Fibroblast of lung (primary cell): ENCODE measurements around the gene MLLT10. TPM values are rescaled to one million over a fixed set of nuclear protein-coding genes. Genes with fewer than 3 reads are reported as not detected.

ENCODE experiments used
- DNase-seq, 2 donors: peaks; one replicate each; pipeline versions ENCODE4 v3.0.0 to v3.0.0-alpha.2; 2010; ENCODE audit warnings: low read depth in 2 of 2
- H2AFZ ChIP-seq: 2 replicates; pipeline ENCODE4 v1.5.1; 2012; ENCODE audit warnings: low read length, control low read depth, inconsistent platforms
- H3K27ac ChIP-seq: 2 replicates; pipeline ENCODE4 v1.5.1; 2011; ENCODE audit warnings: low read length, control low read depth; ENCODE audit not compliant: insufficient read depth
- H3K27me3 ChIP-seq: 2 replicates; pipeline ENCODE4 v1.5.1; 2011; ENCODE audit warnings: mild to moderate bottlenecking, low read length; ENCODE audit not compliant: control insufficient read depth, insufficient read depth
- H3K36me3 ChIP-seq: 2 replicates; pipeline ENCODE4 v1.5.1; 2011; ENCODE audit warnings: low read length; ENCODE audit not compliant: control insufficient read depth, insufficient read depth
- H3K4me1 ChIP-seq: 2 replicates; pipeline ENCODE4 v1.5.1; 2011; ENCODE audit warnings: low read length; ENCODE audit not compliant: control insufficient read depth, insufficient read depth; ENCODE audit errors: extremely low read depth
- H3K4me2 ChIP-seq: 2 replicates; pipeline ENCODE4 v1.5.1; 2011; ENCODE audit warnings: low read length, control low read depth; ENCODE audit not compliant: insufficient read depth; ENCODE audit errors: extremely low read depth
- H3K4me3 ChIP-seq, 4 experiments: fragments of 200-600 bp in 1 of 4; sonication (generic) in 1 of 4; replicated peaks in 1 of 4; 2 replicates each; pipeline ENCODE4 v1.5.1; 2011 to 2016; ENCODE audit warnings: low read length in 4 of 4, low read depth in 3 of 4, mild to moderate bottlenecking in 3 of 4, control low read depth in 2 of 4, inconsistent platforms in 1 of 4, mixed read lengths in 1 of 4; ENCODE audit not compliant: insufficient read depth in 1 of 4; ENCODE audit errors: control extremely low read depth in 1 of 4
- H3K79me2 ChIP-seq: 2 replicates; pipeline ENCODE4 v1.5.1; 2012; ENCODE audit warnings: mild to moderate bottlenecking, low read length, inconsistent platforms; ENCODE audit not compliant: control insufficient read depth, insufficient read depth
- H3K9ac ChIP-seq: 2 replicates; pipeline ENCODE4 v1.5.1; 2011; ENCODE audit warnings: mild to moderate bottlenecking, low read length, control low read depth; ENCODE audit not compliant: insufficient read depth
- H3K9me3 ChIP-seq: 2 replicates; pipeline ENCODE4 v1.5.1; 2012; ENCODE audit warnings: low read depth, low read length; ENCODE audit not compliant: control insufficient read depth, insufficient read depth
- H4K20me1 ChIP-seq: 2 replicates; pipeline ENCODE4 v1.5.1; 2011; ENCODE audit warnings: low read length; ENCODE audit not compliant: control insufficient read depth, insufficient read depth; ENCODE audit errors: extremely low read depth
- CTCF ChIP-seq, 2 donors: IDR thresholded peaks in 1 of 2; conservative IDR thresholded peaks in 1 of 2; 1 replicate in 1 of 2; 2 replicates in 1 of 2; pipeline ENCODE4 v1.5.1; 2011 to 2012; ENCODE audit warnings: low read length in 2 of 2, control low read depth in 1 of 2, inconsistent platforms in 1 of 2, low read depth in 1 of 2, mild to moderate bottlenecking in 1 of 2
- EZH2 ChIP-seq: IDR thresholded peaks from 2 replicates; pipeline ENCODE4 v1.5.1; 2012; ENCODE audit warnings: low read length, control low read depth, mild to moderate bottlenecking; ENCODE audit errors: missing control alignments
- polyA plus RNA-seq, 2 donors: library from polyadenylated mRNA; depleted of rRNA in 1 of 2; stranded (reverse) in 1 of 2; unstranded in 1 of 2; fragments of >200 nt; gene quantifications; 2 replicates each; pipeline ENCODE4 v1.2.1, GENCODE V29; 2011 to 2012; ENCODE audit warnings: missing spikeins in 1 of 2
- total RNA-seq: library from RNA; depleted of rRNA; stranded (reverse); fragments of >200 nt; gene quantifications from 2 replicates; pipeline ENCODE4 v1.2.1, GENCODE V29; 2014

The MLLT10 gene
- total and polyA plus RNA-seq, 2 donors (not counting 1 experiment from before 2014, with no cell fraction given), result 25.6 to 56.3 TPM

GRCh38 chr10:21507150-21507549, 26.9 kb upstream of the MLLT10 start:
- Histone ChIP-seq H3K9me3 (no peaks in the 10 kb centered on the region), H3K4me1 (no peaks in the 10 kb centered on the region), H3K4me2 (no peak overlapping the region), H3K27ac (no peak overlapping the region), H2AFZ (no peak overlapping the region), H4K20me1 (no peaks in the 10 kb centered on the region), H3K79me2 (no peaks in the 10 kb centered on the region), H3K27me3 (no peaks in the 10 kb centered on the region), H3K36me3 (no peaks in the 10 kb centered on the region), H3K9ac (no peak overlapping the region), H3K4me3 (no peak overlapping the region)
- no peak for DNase-seq
- TF ChIP-seq CTCF (conservative IDR thresholded peaks at IDR 0.05 in 1 of 2, IDR thresholded peaks at IDR 0.05 in 1 of 2; ENCODE audit: low read depth in 1 of 2, low read length in 2 of 2) (no peak), EZH2 (no peak)

- Histone ChIP-seq H3K9ac (no peak overlapping the region), H4K20me1 (no peaks in the 10 kb centered on the region), H3K36me3 (no peaks in the 10 kb centered on the region), H3K79me2 (no peaks in the 10 kb centered on the region), H3K4me1 (no peaks in the 10 kb centered on the region), H3K9me3 (no peaks in the 10 kb centered on the region), H3K4me3 (no peak overlapping the region), H3K27me3 (no peaks in the 10 kb centered on the region), H3K4me2 (no peak overlapping the region), H2AFZ (no peak overlapping the region), H3K27ac (no peak overlapping the region)
- no peak for DNase-seq
- TF ChIP-seq EZH2, result no peak
- no peak for TF ChIP-seq CTCF (conservative IDR thresholded peaks at IDR 0.05 in 1 of 2, IDR thresholded peaks at IDR 0.05 in 1 of 2; ENCODE audit: low read depth in 1 of 2, low read length in 2 of 2)
These were observed 25.2 kb upstream of the MLLT10 start for GRCh38 chr10:21508706-21509331.

GRCh38 chr10:21509341-21510240, 24.4 kb upstream of the MLLT10 start:
- no peaks in the 10 kb centered on the region for H3K27me3 ChIP-seq
- H3K4me3 ChIP-seq, result peak overlapping the region in 2 of 4 experiments; percentile 22 to 39
- no peaks in the 10 kb centered on the region for H3K4me1 ChIP-seq
- peak in 1 of 2 donors; percentile 14 for DNase-seq
- no peaks in the 10 kb centered on the region for H4K20me1 ChIP-seq
- H2AFZ ChIP-seq, result peak overlapping the region; percentile 26
- peak overlapping the region; percentile 53 for H3K27ac ChIP-seq
- H3K9ac ChIP-seq, result peak overlapping the region; percentile 45
- no peaks in the 10 kb centered on the region for H3K79me2 ChIP-seq
- H3K4me2 ChIP-seq, result peak overlapping the region; percentile 58
- no peak for TF ChIP-seq EZH2
- TF ChIP-seq CTCF (conservative IDR thresholded peaks at IDR 0.05 in 1 of 2, IDR thresholded peaks at IDR 0.05 in 1 of 2; ENCODE audit: low read depth in 1 of 2, low read length in 2 of 2), result no peak
- H3K36me3 ChIP-seq, result no peaks in the 10 kb centered on the region
- no peaks in the 10 kb centered on the region for H3K9me3 ChIP-seq
